Right forelimb (tissue), 1 donor: ENCODE data around the gene ACACB.
A peak's percentile ranks its signal among the peaks of the same experiment; 100 is the strongest.
"Not testable (repeated sequence)": the region's sequence is repeated elsewhere in the genome, so short reads cannot be mapped to it uniquely, and the experiment has no call there.

ENCODE experiments used
- DNase-seq: peaks from one replicate; pipeline ENCODE4 v3.0.0-alpha.2; 2018

The ACACB gene

DNA sequence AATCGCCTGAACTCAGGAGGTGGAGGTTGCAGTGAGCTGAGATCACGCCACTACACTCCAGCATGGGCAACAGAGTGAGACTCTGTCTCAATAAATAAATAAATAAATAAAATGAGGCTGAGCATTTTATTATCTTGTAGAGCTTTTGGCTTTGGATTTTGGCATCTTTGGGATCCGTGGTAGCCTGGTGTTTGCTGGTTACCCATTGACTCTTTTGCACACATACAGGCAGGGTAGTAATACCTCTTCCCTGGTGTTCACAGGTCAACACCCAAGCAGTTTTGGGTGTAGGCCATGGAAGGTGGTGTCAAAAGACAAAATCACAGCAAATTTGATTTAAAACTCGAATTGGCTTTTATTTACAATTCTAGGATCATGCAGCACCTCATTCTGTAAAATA is 27.8 kb downstream of the ACACB start:
- DNase-seq, result no peak

- not testable (repeated sequence) for DNase-seq
Measured at GRCh38 chr12:109147126-109147525, 30.7 kb downstream of the ACACB start.

DNA sequence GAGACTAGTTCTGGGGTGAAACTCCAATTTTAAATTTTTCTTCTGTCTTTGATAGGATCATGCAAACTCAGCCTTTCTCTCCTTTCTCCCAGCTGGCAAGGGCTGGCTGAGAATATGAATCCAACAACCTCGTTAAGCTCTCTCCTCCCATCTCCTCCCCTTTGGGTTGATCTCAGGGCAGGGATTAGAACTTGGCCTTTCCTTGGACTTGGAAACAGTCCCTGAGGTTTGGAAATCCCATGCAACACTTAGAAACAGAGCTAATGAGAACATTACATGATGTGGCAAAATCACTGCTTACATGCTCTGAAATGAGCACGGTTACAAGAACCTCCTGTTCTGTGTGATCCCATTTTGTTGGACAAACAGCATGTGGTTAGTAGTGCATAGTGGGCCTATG is 31.6 kb downstream of the ACACB start:
- no peak for DNase-seq

DNA sequence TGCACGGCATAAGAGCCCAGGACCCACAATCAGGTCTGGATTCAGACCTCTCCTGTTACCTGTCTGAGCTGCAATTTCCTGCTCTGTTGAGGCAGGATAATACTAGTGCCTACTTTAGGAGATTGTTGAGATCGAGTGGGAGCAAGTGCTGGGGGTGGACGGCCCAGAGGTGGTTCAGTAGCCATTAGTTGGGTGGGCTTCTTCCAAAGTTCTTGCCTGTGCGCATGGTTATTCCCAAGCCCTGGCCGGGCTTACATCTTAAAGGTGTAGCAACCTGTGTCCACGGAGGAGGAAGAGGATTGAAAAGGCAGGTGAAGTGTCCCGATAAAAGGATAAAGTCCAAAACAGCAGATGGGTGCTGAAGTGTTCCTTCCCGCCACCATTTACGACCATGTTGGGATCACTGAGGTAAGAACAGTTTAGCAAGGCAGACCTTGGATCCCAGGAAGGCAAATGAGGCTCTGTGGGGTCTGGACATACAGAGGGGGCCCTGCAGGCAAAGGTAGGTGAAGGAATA is 33.8 kb downstream of the ACACB start:
- DNase-seq, result no peak

- no peak for DNase-seq
Measured at GRCh38 chr12:109151457-109151856, 35.1 kb downstream of the ACACB start.

DNA sequence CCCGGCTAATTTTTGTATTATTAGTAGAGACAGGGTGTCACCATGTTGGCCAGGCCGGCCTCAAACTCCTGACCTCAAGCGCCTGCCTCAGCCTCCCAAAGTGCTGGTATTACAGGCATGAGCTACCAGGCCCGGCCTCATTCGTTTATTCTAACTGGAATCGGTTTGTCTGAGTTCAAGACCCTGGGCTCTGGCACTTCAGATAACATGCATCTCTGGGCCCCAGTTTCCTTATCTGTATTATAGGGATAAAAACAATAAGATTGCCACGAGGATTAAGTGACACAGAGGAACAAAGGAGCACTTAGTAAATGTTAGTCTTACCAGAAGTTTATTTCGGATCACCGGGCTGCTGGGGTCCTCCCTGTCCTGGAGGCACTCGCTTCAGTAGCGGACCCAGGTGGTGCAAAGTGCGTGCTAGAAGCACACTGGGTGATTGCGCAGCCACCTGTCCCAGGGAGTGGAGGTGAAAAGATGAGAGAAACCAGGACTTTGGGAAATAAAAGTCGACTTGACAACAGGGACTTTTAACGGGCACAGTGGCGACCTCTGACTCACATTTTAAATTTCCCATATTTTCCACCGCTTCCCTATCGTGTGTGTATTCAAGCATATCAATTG is 37.5 kb downstream of the ACACB start:
- DNase-seq, result no peak

DNA sequence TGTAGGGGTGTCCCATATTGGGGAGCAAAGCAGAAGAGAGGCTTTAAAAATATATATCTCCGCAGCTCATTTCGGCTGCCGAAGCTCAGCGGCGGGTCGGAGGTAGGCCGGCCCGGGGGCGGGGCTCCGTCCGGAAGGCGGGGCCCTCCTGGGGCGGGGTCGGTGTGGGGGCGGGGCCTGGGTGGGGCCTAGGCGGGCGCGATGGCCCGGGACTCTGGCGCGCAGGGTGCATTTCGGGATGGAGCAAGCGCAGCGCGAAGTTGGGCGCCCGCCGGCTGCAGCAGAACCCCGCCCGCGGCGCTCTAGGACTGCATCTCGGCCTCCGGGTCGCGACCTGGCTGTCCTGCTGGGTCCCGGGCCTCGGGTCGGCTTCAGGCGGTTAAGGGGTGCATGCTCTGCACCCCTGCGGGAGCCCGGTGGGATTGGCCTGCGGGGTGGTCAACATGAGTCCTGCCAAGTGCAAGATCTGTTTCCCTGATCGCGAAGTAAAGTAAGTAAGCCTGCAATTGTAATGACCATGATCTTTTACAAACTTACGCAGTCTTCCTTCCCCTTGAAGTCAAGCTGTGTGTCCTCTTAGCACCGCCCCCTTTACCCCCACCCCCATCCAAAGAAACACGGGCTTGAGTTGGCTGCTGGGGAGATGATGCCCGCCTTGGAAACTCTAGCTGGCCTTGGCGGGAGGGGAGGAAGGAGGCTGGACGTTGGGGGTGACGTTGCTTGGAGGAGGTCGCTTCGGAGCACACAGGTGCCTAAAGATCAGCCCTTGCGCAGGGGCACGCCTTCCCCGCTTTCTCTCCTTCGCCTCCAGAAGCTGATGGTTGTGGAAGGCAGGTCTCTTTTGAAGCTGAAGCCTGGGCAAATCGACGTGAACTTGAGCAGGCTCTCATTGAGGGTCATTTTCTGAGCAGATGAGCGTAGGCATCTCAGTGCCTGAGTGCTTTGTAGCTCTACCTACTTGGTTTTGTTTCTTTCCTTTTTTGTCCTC is 38.4 kb downstream of the ACACB start:
- peak; percentile 91 for DNase-seq

DNA sequence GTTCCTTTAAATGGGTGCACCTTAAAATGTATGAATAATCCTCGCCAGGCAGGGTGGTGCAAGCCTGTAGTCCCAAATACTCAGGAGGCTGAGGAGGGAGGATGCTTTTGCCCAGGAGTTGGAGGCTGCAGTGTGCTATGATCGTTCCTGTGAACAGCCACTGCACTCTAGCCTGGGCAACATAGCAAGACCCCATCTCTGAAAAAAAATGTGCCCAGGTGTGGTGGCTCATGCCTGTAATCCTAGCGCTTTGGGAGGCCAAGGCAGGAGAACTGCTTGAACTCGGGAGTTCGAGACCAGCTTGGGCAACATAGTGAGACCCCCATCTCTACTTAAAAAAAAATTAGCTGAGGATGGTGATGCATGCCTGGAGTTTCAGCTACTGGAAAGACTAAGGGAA is 39.6 kb downstream of the ACACB start:
- no peak for DNase-seq

DNA sequence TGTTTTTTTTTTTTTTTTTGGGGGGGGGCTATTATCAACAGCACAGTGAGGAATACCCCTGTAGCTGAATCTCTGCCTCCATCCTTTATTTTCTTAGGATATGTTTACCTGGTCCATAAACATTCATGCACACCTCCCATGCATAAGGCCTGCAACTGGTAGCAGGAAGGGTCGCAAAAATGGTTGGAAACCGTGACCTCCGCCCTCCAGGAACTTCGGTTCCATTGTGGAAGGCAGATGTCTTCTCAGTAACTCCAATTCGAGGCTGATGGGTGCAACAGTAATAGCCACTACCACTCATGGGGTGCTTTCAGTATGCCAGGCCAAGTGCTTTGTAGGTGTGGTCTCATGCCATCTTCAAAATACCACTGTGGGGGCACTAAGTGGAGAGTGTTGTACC is 40.2 kb downstream of the ACACB start:
- DNase-seq, result no peak

DNA sequence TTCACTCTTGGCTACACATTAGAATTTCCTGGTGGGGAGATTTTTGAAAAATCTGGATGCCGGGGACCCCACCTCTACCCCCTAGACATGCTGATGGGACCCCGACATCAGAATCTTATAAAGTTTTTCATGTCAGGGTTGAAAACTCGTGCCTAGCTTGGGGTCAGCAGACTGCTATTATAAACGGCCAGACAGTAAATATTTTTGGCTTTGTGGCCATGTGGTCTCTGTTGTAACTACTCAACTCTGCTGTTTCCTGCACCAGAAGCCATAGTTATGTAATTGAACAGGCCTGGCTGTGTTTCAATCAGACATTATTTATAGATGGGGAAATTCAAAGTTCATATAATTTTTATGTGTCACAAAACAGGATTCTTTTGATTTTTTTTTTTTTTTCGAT is 41.6 kb downstream of the ACACB start:
- no peak for DNase-seq

- DNase-seq, result no peak
Measured at GRCh38 chr12:109160433-109160832, 44.0 kb downstream of the ACACB start.

DNA sequence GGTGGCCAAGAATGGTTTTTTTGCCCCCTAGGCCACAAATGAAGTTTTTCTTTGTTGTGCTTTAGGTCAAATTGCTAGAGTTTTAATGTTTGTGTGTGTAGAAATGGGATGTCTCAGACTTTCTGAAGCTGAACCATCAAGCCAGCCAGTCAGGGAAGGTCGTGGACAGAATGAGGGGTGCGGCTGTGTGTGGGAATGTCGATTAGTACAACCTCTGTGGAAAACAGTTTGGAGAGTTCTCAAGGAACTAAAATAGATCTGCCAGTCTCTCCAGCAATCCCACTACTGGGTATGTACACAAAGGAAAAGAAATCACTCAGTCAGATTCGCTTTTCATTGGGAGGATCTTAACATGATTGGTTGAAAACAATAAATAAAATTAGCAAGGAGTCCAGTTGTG is 44.5 kb downstream of the ACACB start:
- DNase-seq, result no peak

- DNase-seq, result no peak
Measured at GRCh38 chr12:109162551-109162950, 46.2 kb downstream of the ACACB start.

- no peak for DNase-seq
Measured at GRCh38 chr12:109163167-109163566, 46.8 kb downstream of the ACACB start.

DNA sequence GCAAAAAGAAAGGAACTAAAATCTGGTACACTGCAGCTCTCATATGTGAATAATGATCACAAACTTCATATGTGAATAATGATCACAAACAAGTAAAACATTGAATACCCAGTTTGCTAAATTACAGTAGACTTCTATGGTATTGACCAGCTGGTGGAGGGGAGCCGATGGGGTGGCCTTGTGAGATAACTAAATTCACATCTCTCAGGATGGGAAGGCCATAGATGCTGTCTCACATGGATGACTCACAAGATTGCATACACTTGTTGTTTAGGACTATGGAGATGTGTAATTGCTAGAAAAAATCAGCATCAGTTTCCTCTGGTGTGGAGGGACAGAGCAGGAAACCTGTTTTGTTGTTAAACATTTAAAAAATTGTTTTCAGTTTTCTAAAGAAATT is 49.2 kb downstream of the ACACB start:
- no peak for DNase-seq

GRCh38 chr12:109166371-109166770 is 50.0 kb downstream of the ACACB start:
- no peak for DNase-seq

DNA sequence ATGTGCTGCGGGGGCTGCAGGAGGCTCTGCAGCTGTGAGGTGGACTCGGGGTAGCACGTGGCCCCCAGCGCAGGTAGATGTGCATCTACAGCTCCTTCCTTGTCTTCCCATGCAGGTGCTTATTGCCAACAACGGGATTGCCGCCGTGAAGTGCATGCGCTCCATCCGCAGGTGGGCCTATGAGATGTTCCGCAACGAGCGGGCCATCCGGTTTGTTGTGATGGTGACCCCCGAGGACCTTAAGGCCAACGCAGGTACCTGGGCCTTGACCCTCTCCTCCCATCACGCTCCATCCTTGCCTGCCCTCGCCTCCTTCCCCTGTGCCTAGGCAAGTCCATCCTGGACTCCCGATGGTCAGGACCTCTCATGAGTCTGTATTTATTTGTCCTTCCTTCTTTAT is 51.4 kb downstream of the ACACB start:
- DNase-seq, result no peak

GRCh38 chr12:109169262-109169661 is 52.9 kb downstream of the ACACB start:
- no peak for DNase-seq

DNA sequence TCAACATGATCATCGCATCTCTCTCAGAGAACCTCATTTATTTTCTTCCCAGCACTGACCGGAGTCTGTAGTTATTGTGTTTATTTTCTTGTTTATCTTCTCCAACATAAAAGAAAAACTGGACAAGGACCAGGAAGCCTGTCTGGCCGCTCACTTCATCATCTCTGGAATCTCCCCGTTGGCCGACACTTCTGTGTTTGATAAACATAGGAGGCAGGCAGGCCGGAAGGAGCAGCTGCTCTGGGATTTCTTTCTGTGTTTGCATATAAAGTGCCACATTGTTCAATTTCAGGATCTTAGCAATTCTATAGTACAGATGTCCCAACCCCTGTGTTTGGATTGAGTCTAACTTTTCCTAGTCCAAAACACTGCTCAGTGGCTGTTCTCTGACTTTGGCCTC is 53.3 kb downstream of the ACACB start:
- no peak for DNase-seq

DNA sequence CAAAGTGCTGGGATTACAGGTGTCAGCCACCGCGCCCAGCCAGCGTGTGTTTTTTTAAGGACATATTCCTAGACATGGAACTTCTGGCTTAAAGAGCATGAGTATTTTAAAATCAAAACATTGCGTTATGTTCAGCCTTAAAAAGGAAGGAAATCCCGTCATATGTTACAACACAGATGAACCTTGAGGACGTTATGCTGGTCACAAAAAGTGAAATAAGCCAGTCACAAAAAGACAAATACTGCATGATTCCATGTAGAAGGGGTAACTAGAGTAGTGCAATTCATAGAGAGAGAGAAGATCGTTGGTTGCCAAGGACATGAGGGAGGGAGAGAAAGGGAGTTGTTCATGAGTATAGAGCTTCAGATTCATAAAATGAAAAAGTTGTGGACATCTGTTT is 53.9 kb downstream of the ACACB start:
- no peak for DNase-seq

DNA sequence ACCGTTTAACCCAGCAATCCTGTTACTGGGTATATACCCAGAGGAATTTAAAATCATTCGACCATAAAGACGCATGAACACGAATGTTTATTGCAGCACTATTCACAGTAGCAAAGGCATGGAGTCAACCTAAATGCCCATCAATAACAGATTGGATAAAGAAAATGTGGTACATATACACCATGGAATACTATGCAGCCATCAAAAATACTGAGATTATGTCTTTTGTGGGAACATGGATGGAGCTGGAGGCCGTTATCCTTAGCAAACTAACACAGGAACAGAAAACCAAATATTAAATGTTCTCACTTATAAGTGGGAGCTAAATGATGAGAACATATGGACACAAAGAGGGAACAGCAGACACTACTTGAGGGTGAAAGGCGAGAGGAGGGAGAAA is 56.4 kb downstream of the ACACB start:
- DNase-seq, result not testable (repeated sequence)

DNA sequence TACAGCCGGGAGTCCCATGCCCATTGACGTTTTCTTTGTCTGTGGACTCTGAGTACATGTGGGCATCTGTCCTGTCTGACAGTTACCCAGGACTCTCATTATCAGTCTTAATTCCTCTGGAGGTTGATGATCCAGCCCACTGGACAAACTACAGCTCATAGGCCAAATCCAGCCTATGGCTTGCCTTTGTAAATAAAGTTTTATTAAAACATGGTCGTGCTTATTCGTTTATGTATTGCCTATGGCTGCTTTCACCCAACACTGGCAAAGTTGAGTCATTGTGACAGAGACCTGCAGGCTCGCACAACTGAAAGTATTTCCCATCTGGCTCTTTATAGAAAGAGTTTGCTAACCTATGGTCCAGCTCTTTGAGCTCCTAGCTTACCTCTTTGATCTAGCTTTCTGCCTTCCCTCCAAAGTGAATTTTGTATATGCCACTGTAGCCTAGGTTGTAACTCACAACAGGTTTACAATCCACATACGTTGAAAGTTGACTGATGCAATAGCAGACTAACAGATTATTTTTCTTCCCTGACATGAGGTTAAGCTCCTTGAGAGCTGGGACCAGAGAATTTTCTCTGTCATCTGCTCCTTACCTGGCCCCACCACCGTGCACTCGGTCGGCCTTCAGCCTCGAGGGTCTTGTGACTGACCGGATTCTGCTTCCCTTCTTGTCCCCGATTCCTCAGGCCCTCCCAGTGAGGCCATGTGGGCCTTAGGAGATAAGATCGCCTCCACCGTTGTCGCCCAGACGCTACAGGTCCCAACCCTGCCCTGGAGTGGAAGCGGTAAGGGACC is 57.3 kb downstream of the ACACB start:
- no peak for DNase-seq

GRCh38 chr12:109174468-109174867 is 58.1 kb downstream of the ACACB start:
- no peak for DNase-seq
